ENCODE data around the gene CA12. TPM values are rescaled to one million over a fixed set of nuclear protein-coding genes. Genes with fewer than 3 reads are reported as not detected.

The CA12 gene
- total and polyA plus RNA-seq, 2 donors (not counting 3 experiments of a cell fraction or from before 2014, with no cell fraction given), result 1.1 to 5.9 TPM

DNA sequence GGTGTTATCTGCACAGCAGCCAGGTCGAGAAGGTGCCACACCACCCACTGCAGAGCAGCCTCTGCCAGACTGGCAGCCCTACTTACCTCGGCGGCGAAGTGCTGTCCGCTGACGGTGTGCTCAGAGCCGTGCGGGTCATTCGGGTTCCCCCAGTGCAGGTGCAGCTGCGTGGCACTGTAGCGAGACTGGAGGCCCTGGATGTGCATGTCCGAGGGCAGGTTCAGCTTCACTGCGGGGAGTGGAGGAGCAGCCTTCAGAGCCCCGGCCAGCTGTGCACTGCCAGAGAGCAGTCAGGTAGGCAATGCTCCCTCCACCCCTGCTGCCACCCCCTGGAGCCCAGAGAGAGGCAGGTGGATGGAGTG lies 36.3 kb downstream of the CA12 start:
- H3K27ac ChIP-seq (ENCODE audit: insufficient read depth, low read depth, low read length), result no peak overlapping the region
- dilution Hi-C loops (cut with MboI; ENCODE audit: extremely low pct_ligation_motif_present, low sequenced_read_pairs), result no loop called here
- POLR2A ChIA-PET, result no interaction called here

More for the DNA sequence above, 36.3 kb downstream of the CA12 start:
- no peak for DNase-seq (ENCODE audit: low read depth, low spot score)
- no peak overlapping the region for H3K4me2 ChIP-seq (ENCODE audit: insufficient read depth, low read length)
- H3K9me3 ChIP-seq (replicated peaks; ENCODE audit: control insufficient read depth, insufficient read depth, low read length), result no peaks in the 10 kb centered on the region
- H3K4me3 ChIP-seq (replicated peaks in 1 of 3; ENCODE audit: insufficient read depth in 1 of 3, low read depth in 1 of 3, low read length in 3 of 3), result no peak overlapping the region
- no peak for TF ChIP-seq POLR2AphosphoS5 (IDR thresholded peaks at IDR 0.05; ENCODE audit: insufficient read depth, low read depth, low read length)
- no peak for TF ChIP-seq EZH2 (IDR thresholded peaks at IDR 0.05; ENCODE audit: borderline replicate concordance, low read depth, low read length, severe bottlenecking)
- TF ChIP-seq, protein P1, sequence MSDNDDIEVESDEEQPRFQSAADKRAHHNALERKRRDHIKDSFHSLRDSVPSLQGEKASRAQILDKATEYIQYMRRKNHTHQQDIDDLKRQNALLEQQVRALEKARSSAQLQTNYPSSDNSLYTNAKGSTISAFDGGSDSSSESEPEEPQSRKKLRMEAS (IDR thresholded peaks at IDR 0.05; ENCODE audit: insufficient read depth, insufficient read length), result no peak
- no peak for TF ChIP-seq MYC (IDR thresholded peaks at IDR 0.05; ENCODE audit: low read depth, low read length)
- TF ChIP-seq POLR2A (IDR thresholded peaks at IDR 0.05; ENCODE audit: low read depth, low read length), result no peak
- TF ChIP-seq, protein P2, sequence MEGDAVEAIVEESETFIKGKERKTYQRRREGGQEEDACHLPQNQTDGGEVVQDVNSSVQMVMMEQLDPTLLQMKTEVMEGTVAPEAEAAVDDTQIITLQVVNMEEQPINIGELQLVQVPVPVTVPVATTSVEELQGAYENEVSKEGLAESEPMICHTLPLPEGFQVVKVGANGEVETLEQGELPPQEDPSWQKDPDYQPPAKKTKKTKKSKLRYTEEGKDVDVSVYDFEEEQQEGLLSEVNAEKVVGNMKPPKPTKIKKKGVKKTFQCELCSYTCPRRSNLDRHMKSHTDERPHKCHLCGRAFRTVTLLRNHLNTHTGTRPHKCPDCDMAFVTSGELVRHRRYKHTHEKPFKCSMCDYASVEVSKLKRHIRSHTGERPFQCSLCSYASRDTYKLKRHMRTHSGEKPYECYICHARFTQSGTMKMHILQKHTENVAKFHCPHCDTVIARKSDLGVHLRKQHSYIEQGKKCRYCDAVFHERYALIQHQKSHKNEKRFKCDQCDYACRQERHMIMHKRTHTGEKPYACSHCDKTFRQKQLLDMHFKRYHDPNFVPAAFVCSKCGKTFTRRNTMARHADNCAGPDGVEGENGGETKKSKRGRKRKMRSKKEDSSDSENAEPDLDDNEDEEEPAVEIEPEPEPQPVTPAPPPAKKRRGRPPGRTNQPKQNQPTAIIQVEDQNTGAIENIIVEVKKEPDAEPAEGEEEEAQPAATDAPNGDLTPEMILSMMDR (IDR thresholded peaks at IDR 0.05; ENCODE audit: extremely low read depth in 1 of 2, insufficient read depth in 1 of 2, low read depth in 1 of 2, low read length in 2 of 2), result no peak
- TF ChIP-seq GATA2 (IDR thresholded peaks at IDR 0.05; ENCODE audit: insufficient read depth, insufficient read length, low read depth, low read length), result no peak
- no peak for TF ChIP-seq JUN (IDR thresholded peaks at IDR 0.05; ENCODE audit: borderline replicate concordance, insufficient read depth, insufficient read length, low read depth)
- TF ChIP-seq FOS (IDR thresholded peaks at IDR 0.05; ENCODE audit: borderline replicate concordance, insufficient read depth, low read length), result no peak
- H3K9me1 ChIP-seq (replicated peaks; ENCODE audit: control insufficient read depth, extremely low read depth, insufficient read depth, low read length), result no peaks in the 10 kb centered on the region
- intact Hi-C loops (cut with micrococcal nuclease), result no loop called here
- H3K36me3 ChIP-seq (ENCODE audit: control insufficient read depth in 2 of 2, extremely low read depth in 1 of 2, insufficient read depth in 2 of 2, low read length in 2 of 2), result no peaks in the 10 kb centered on the region
- no TSS peak for BruUV-seq (replicated peaks)
- no peaks in the 10 kb centered on the region for H4K20me1 ChIP-seq (replicated peaks; ENCODE audit: control insufficient read depth, extremely low read depth, insufficient read depth, low read length)
- peaks cover 19% of the 10 kb centered on the region for H3K4me1 ChIP-seq (ENCODE audit: control insufficient read depth, extremely low read depth, insufficient read depth, low read length)
- no peak for FAIRE-seq
- no peak overlapping the region for H2AFZ ChIP-seq (ENCODE audit: low read depth, low read length)
- H3K79me2 ChIP-seq (ENCODE audit: control insufficient read depth, insufficient read depth, low read length), result no peaks in the 10 kb centered on the region
- no peaks in the 10 kb centered on the region for H3K27me3 ChIP-seq (ENCODE audit: control insufficient read depth in 2 of 2, insufficient read depth in 2 of 2, low read length in 2 of 2)
- CTCF ChIA-PET, result no interaction called here
- no peak overlapping the region for H3K9ac ChIP-seq (replicated peaks; ENCODE audit: extremely low read depth, insufficient read depth, low read length)

Measured in endothelial cell of umbilical vein (primary cell).